Central memory CD4-positive, alpha-beta T cell (primary cell): ENCODE measurements around the gene FOSB.
"Not testable (repeated sequence)": the region's sequence is repeated elsewhere in the genome, so short reads cannot be mapped to it uniquely, and the experiment has no call there.

Source experiments
- DNase-seq: peaks from one replicate; pipeline ENCODE4 v3.0.0; 2022

Gene FOSB

DNA sequence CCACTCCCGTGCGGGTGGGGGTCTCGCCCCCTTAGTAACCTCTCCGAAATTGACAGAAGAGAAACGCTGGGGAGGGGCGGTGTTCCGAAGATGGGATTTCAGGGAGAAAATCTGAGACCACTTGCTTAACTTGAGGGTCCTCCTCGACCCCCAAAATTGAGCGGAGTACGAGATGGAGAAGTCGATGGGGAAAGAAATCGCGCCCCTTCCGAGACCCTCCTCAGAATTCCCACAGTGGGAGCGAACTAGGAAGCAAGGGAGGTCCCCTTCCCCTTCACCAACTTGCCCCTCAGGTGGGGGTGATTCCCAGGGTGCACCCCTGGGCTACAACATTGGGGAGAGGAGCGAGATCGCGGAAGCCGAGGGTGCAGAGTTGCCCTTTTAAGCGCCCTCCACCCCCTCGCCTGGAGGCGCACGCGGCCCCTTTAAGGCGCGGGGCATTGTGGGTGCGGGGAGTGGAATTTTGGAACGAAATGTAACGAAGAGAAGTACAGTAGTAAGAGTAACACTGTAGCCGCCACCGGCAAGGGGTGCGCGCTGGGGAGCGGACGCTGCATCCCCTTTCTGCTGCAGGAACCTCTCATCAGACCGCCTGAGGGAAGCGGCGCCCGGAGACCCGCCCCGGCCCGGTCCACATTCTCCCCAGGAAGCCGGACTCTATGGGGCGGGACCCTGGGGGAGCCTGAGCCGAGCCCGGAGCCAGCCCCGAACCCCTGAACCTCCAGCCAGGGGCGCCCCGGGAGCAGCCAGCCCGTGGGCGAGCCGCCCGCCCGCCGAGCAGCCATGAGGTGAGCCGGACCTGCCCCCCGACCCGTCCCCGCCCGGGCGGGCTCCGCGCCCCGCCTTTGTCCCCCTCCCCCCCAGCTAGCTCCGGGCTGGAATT is 39.4 kb downstream of the FOSB start, which contains the start of gene VASP:
VASP (plus strand) TSS at position 491 of the 883 bp plus-strand sequence; CDS start at position 784, 293 bp downstream.
- DNase-seq: peak; percentile 91

DNA sequence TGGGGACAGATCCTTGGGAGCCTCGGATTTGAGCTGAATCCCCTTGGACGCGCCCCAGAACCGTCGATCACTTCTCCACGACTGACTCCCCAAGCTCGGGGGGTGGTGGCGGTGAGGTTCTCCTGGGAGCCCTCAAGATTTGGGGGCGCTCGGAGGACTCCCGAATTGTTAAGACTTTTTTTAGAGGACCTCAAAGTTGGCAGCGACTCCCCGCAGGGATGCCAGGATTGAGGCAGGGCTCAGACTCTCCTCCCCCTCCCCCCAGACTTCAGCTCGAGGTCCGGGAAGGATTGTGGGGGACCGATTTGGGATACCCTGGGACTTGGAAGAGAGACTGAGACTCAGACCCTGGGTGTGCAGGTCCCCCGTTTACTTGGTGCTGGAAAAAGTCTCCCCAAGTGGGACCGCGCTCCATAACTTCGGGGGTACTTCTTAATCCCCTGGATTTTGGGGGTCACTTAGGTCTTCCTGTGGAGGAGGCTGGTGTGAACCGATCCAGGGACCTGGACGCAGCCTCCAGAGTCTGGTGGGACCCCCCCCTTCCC is 40.1 kb downstream of the FOSB start:
- DNase-seq: no peak

DNA sequence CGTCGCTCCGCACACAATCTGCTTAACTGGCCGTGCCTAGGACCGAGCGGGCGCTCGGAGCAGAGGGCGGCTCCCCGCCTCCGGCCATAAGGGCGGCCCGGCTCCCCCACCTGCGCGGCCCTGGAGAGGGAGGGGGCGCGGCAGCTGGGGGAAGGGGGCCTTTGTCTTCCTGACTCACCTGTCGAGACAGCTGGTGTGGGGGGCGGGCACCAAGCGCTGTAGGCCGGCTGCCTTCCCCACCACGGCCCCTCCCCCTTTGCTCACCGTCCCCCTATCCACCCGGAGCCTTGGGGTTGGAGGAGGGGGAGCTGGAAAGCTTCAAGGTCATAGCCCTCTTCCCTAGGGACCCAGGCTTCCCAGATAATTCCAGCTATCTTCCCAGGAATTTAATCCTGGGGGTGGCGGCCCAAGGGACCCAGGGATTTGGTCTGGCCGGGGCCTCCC is 40.6 kb downstream of the FOSB start:
- no peak for DNase-seq

DNA sequence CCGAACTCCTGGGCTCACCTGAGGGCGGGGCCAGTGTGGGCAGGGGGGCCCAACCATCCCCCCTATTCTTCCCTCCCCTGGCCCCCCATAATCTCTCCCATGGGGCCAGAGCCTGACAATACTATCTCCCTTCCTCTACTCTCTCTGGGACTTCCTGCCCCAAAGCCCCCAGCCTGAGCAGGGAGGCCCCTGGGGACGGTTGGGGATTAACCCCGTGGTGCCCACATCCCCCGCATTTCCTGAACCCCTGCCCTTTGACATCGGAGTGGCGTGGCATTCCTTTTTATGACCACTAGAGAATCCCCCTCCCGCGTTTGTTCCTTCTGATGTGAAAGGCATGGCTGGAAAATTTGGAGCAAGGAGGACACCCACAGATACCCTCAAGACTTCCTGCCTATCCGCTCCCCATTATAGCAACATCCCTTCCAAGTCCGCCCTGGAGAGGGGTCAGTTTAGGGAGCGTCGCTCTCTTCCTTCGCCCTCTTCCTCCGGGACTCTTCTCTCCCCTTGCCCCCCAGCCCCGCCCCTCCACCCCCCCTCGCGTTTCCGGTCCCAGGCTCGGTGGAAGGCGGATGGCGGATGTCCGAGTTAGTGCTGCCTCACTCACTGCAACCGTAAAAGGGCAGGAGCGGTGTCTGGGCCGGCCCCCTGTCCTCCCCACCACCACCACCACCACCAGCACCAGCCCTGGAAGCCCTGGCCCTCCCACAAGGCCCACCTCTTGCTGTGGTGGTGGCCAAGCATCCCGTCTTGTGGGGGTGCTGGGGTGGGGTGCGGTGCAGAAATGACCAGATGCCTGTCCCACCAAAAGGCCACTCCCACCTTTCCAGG is 41.3 kb downstream of the FOSB start:
- DNase-seq: no peak

DNA sequence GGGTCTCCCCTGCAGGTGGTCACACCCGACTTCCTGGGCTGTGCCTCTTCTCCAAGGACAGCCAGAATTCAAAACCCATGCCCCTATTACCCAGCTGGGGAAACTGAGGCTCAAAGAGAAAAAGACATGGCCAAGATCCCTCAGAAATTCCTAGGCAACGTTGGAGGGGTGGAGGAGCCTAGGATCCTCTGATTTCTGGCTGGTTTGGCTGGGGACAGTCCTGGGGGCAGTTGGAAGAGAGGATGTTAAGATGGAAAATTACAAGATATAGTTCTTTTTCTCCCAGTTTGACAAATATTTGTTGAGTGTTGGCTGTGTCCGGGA is 41.9 kb downstream of the FOSB start:
- no peak for DNase-seq

DNA sequence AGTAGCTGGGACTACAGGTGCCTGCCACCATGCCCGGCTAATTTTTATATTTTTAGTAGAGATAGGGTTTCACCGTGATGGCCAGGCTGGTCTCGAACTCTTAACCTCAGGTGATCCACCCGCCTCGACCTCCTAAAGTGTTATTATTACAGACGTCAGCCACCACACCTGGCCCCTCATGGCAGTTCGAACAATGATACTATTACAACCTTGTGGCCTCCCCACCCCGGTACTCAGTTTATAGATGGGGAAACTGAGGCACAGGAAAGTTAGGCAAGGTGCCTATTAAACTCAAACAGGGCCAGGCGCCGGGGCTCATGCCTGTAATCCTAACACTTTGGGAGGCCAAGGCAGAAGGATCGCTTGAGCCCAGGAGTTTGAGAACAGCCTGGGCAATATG is 42.6 kb downstream of the FOSB start:
- not testable (repeated sequence) for DNase-seq

DNA sequence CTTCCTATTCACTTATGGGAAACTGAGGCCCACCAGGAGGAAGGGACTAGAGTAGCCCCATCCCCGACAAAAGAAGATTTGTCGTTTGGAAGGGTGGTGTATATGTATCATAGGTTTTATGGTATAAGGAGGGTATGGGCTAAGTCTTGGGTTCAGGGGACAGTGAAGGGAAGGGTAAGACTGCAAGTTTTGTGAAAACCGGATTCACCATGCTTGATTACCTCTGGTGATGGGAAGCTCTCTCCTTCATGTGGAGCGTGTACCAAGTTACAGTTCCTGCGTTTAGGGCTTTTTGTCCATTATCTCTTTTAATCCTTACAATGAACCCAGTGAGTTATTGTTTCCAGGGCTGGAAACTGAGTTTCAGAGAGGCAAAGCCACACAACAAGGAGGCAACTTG is 43.3 kb downstream of the FOSB start:
- DNase-seq: no peak

DNA sequence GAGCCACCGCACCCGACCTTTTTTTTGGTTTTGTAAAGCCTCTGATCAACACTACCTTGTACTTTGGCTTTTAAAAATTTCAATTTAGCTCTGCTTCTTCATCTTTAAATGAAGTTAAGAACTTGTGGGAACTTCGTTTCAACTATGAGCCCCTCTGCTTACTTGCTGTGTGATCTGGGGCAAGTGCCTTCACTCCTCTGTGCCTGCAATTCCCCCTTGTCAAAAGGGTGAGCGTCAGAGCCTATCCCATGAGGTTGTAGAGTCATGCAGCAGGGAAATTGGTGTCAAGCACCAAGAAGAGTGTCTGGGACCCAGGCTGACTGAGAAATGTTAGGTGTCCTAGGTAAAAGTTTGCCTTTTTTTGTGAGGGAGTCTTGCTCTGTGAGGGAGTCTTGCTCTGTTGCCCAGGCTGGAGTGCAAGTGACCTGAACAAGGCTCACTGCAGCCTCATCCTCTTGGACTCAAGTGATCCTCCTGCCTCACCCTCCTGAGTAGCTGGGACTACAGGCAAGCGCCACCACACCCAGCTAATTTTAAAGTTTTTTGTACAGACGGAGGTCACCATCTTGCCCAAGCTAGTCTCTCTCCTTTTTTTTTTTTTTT is 45.2 kb downstream of the FOSB start:
- no peak for DNase-seq

DNA sequence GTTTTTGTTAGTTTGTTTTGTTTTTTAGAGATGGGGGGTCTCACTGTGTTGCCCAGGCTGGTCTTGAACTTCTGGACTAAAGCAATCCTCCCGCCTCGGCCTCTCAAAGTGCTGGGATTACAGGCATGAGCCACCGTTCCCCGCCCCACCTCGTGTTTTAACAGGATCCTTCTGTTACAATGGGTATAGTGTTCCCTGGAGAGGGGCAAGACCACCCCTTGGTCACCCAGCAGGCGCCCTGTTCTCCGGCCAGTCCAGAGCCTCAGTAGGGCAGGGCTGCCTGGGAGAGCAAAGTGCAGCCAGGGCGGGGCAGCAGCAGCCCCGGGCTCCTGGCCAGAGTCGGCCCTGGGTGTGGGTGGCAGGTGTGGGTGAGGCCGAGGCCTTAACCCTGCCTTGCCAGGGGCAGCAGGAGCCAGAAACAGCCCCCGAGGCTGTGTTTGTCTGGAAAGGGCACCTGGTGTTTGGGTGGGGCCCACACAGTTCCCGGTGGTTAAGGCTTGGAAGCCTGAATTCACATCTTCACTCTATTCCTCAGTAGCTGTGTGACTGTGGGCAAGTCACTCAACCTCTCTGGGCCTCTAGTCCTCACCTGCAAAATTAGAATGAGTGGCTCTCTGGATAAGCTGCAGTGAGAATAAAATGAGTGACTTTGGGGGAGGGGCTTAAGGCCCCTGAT is 46.7 kb downstream of the FOSB start:
- no peak for DNase-seq

DNA sequence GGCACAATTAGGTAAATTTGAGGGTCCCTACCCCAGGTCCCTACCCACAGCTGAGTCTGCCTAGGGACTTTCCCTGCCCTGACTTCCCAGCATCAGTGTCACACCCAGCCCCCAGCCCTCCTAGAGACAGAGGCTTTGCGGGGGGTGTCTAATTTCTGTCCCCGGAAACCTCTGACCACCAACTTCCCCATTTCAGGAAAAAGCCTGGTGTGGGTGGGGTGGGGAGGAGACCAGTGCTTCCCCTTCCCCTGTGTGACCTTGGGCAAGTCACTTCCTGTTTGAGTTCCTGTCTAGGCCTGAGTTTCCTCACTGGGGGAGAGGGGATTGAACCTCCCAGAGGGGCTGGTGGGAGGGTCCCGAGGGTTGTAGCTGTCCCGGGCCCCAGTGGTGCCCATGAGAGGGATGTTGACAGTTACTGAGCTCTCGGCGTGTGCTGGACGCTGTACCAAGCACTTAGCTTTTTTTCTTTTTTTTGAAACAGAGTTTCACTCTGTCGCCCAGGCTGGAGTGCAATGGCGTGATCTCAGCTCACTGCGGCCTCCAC is 47.4 kb downstream of the FOSB start:
- no peak for DNase-seq

DNA sequence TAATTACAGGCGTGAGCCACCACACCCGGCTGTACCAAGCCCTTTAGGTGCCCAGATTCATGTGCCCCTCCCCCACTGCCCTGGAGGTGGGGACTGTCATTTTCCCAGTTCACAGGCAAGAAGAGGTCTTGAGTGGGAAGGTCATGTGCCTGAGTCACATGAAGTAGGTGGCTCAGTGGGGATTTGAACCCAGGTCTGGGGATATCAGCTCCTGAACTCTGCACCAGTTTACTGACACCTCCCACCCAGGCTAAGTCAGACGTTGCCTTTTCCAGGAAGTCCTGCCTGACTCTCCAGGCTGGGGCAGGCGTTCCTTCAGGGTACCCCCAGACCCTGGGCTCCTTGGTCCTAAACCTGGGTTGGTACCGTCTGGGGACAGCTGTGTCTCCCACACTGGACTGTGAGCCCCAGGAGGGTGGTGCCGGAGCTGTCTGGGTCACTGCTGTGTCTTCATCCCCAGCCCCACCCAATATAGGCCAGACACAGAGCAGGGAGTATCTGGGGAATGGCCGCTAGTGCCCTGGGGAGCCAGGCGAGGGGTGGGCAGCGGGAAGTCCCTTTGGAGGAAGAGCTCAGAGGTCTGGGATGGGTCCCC is 48.1 kb downstream of the FOSB start:
- no peak for DNase-seq

DNA sequence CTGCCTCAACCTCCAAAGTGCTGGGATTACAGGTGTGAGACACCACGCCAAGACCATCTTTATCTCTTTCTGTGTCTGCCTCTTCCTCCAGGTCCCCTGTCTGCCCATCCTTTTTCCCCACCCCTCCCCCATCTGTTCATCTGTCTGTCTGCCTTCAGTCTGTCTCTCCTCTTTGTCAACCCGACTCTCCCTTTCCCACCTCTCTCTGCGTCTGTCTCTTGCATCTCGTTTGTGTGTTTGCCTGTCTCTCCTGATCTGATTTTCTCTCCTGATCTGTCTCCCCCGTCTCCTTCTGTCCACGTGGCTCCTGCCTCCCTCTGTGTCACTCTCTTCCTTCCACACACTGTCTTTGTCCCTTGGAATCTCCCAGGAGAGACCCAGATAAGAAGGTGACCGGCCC is 49.4 kb downstream of the FOSB start:
- no peak for DNase-seq

DNA sequence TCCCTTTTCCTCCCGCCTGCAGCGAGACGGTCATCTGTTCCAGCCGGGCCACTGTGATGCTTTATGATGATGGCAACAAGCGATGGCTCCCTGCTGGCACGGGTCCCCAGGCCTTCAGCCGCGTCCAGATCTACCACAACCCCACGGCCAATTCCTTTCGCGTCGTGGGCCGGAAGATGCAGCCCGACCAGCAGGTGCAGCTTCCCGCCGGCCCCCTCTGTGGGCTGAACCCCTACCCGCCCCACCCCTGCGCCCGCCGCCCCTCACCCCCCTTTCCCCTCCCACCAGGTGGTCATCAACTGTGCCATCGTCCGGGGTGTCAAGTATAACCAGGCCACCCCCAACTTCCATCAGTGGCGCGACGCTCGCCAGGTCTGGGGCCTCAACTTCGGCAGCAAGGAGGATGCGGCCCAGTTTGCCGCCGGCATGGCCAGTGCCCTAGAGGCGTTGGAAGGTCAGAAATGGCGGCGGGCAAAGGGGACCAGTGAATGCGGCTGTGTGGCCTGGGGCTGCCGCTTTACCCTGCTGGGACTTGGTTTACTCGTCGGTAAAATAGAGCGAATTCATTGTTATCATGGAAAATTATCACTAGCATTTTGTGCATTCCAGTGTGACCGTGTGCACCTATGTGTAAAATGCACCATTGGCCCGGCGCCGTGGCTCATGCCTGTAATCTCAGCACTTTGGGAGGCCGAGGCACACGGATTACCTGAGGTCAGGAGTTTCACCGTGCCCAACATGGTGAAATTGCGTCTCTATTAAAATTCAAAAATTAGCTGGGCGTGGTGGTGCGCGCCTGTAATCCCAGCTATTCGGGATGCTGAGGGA is 50.1 kb downstream of the FOSB start:
- DNase-seq: no peak

DNA sequence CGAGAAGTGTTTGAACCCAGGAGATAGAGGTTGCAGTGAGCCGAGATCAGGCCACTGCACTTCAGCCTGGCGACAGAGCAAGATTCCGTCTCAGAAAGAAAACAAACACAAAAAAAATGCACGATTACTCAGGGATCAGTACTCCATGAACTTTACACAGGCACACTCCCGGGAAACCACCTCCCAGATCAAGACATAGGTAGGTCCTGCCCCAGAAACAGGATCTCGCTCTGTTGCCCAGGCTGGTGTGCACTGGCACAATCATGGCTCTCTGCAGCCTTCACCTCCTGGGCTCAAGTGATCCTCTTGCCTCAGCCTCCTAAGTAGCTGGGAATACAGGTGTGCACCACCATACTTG is 50.7 kb downstream of the FOSB start:
- no peak for DNase-seq

DNA sequence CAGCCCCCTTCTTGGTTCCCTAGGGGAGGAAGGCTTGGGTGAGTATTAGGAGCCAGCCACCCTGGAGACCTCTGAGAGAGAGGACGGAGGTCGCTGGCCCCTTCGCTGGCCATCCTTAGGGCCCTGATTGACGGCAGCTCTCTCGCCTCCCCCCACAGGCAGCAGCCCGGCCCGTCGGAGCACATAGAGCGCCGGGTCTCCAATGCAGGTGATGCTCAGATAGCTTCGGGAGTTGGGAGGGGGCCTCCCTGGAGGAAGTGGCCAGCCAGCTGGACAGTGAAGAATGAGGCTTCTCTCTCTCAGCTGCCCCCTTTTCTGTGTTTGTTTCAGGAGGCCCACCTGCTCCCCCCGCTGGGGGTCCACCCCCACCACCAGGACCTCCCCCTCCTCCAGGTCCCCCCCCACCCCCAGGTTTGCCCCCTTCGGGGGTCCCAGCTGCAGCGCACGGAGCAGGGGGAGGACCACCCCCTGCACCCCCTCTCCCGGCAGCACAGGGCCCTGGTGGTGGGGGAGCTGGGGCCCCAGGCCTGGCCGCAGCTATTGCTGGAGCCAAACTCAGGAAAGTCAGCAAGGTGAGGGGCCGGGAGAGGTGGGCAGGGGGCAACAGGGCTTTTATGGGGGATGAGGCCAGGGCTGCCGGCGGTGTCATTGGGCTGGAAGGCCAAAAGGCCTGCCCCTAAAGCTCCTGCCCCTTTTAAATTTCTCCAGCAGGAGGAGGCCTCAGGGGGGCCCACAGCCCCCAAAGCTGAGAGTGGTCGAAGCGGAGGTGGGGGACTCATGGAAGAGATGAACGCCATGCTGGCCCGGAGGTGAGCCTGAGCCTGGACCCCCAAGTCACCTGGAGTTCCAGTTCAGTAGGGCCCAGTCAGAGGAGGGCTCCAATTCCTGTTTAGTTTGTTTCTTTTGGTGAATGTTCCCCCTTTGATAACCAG is 54.5 kb downstream of the FOSB start:
- DNase-seq: no peak

DNA sequence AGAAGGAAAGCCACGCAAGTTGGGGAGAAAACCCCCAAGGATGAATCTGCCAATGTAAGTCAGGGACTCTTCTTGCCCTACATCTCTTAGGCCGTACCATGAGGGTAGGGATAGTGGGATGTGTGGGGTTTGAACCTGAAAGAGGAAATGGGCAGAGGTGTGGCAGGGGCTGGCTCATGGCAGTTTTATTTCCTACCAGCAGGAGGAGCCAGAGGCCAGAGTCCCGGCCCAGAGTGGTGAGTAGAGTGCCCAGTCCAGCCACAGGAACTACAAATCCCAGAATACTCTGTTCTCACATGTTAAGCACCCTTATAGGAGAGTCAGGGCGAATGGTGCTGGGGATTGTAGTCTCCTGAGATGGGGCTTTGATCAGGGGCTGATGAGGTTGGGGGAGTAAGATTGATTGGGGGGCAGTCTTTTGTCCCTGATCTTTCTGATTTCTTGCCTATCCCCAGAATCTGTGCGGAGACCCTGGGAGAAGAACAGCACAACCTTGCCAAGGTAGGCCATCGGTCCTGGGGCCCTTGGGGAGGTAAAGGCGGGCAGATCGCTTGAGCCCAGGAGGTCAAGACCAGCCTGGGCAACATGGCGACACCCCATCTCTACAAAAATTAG is 56.0 kb downstream of the FOSB start:
- peak; percentile 78 for DNase-seq

DNA sequence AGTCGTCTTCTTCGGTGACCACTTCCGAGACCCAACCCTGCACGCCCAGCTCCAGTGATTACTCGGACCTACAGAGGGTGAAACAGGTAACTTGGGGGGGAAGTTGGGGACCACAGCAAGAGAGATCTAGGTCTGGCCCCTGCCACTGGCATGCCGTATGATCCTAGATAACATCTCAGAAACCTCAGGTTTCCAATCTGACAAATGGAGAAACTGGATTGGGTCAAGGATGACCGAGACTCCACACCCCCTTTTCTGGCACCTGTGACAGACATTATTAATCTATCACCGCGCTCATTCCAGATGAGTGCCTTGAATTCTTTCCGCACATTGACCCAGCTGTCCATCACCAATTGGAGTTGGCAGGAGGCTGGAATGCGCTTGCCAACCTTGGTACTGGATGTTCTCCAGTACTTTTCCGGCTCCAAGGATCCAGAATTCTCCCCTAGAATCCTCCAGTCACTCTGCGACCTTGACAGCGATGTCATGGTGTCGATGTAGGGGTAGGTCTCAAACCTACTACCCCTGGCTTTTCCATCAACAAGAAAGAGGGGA is 56.9 kb downstream of the FOSB start:
- no peak for DNase-seq
